Breast epithelium (tissue), 4 donors: ENCODE data around the gene EMC10. TPM values are rescaled to one million over a fixed set of nuclear protein-coding genes. Genes with fewer than 3 reads are reported as not detected.

Experiments used
- DNase-seq, 2 donors: peaks; one replicate each; pipeline ENCODE4 v3.0.0-alpha.2; 2019; ENCODE audit warnings: low spot score in 2 of 2
- H3K27ac ChIP-seq, 2 donors: fragments of 200-600 bp; sonication (generic) in 1 of 2; one replicate each; pipeline ENCODE4 v1.5.1; 2016 to 2019; ENCODE audit warnings: mild to moderate bottlenecking in 1 of 2
- H3K27me3 ChIP-seq, 2 donors: fragments of 200-600 bp; sonication (generic) in 1 of 2; one replicate each; pipeline versions ENCODE4 v1.5.1 to v1.6.0; 2017 to 2019; ENCODE audit warnings: control low read depth in 1 of 2, mild to moderate bottlenecking in 1 of 2
- H3K36me3 ChIP-seq: fragments of 200-600 bp; one replicate; pipeline ENCODE4 v1.5.1; 2019
- H3K4me1 ChIP-seq, 2 donors: fragments of 200-600 bp; sonication (generic); one replicate each; pipeline ENCODE4 v1.5.1; 2016 to 2019; ENCODE audit warnings: control low read depth in 1 of 2
- H3K4me3 ChIP-seq, 3 donors: fragments of 200-600 bp; sonication (generic); 1 replicate in 2 of 3; 2 replicates in 1 of 3; pipeline ENCODE4 v1.5.1; 2016 to 2019; ENCODE audit warnings: mild to moderate bottlenecking in 3 of 3, moderate library complexity in 2 of 3
- H3K9me3 ChIP-seq, 2 donors: fragments of 200-600 bp; sonication (generic) in 1 of 2; one replicate each; pipeline ENCODE4 v1.5.1; 2016 to 2019; ENCODE audit warnings: control low read depth in 1 of 2
- CTCF ChIP-seq, 3 donors: fragments of 450-650 bp; IDR thresholded peaks; one replicate each; pipeline ENCODE4 v1.5.1; 2016 to 2017; ENCODE audit warnings: antibody characterized with exemption in 3 of 3, mild to moderate bottlenecking in 3 of 3, moderate library complexity in 3 of 3
- POLR2A ChIP-seq: fragments of 450-650 bp; IDR thresholded peaks from one replicate; pipeline ENCODE4 v1.6.1; 2016; ENCODE audit warnings: antibody characterized with exemption, mild to moderate bottlenecking, moderate library complexity
- POLR2AphosphoS5 ChIP-seq, 3 donors: sonication (generic); formaldehyde crosslinking; IDR thresholded peaks; one replicate each; pipeline ENCODE4 v1.6.1; 2017; ENCODE audit warnings: antibody characterized with exemption in 3 of 3
- intact Hi-C: fragments of 100-400 bp; cut with DNase I; formaldehyde crosslinking; loops from one replicate; pipeline ENCODE4 v1.15.1; 2023; ENCODE audit warnings: low total_unique reads
- total RNA-seq, 3 donors: library from RNA; depleted of rRNA; stranded (reverse); fragments of >200 nt; gene quantifications; one replicate each; pipeline ENCODE4 v1.1.0, GENCODE V29; 2016

The EMC10 gene
- total RNA-seq, 3 donors from 2014 or later: 38.0 to 78.2 (median 64.6) TPM

- no peaks in the 10 kb centered on the region for H3K4me1 ChIP-seq
- intact Hi-C loops: loop anchor here (10.0 kb wide), 1 partner anchor 104 kb away; no protein-coding TSS in a partner anchor
- no peak overlapping the region for H3K4me3 ChIP-seq
- H3K27me3 ChIP-seq: peaks cover 3 to 38% of the 10 kb centered on the region in 2 donors
- TF ChIP-seq POLR2A (no peak), CTCF (IDR thresholded peaks at IDR 0.05) (no peak), POLR2AphosphoS5 (IDR thresholded peaks at IDR 0.05) (no peak)
- no peak overlapping the region for H3K27ac ChIP-seq
- no peaks in the 10 kb centered on the region for H3K36me3 ChIP-seq
- H3K9me3 ChIP-seq: no peaks in the 10 kb centered on the region
- DNase-seq: no peak
Measured at GRCh38 chr19:50459067-50459456, 17.2 kb upstream of the EMC10 start.

- Histone ChIP-seq H3K27ac (no peak overlapping the region), H3K27me3 (peaks cover 3 to 38% of the 10 kb centered on the region in 2 donors), H3K4me1 (no peaks in the 10 kb centered on the region), H3K4me3 (no peak overlapping the region), H3K36me3 (no peaks in the 10 kb centered on the region), H3K9me3 (no peaks in the 10 kb centered on the region)
- no peak for TF ChIP-seq CTCF (IDR thresholded peaks at IDR 0.05)
- no peak for TF ChIP-seq POLR2AphosphoS5 (IDR thresholded peaks at IDR 0.05)
- TF ChIP-seq POLR2A: no peak
- no peak for DNase-seq
- intact Hi-C loops: loop anchor here (10.0 kb wide), 1 partner anchor 105 kb away; no protein-coding TSS in a partner anchor
Measured at GRCh38 chr19:50459638-50460037, 16.7 kb upstream of the EMC10 start.

GRCh38 chr19:50460161-50460765 lies 16.0 kb upstream of the EMC10 start:
- DNase-seq: no peak
- intact Hi-C loops: no loop called here
- peaks cover 3 to 41% of the 10 kb centered on the region in 2 donors for H3K27me3 ChIP-seq
- TF ChIP-seq CTCF (IDR thresholded peaks at IDR 0.05): no peak
- no peak for TF ChIP-seq POLR2AphosphoS5 (IDR thresholded peaks at IDR 0.05)
- TF ChIP-seq POLR2A: no peak
- H3K4me1 ChIP-seq: no peaks in the 10 kb centered on the region
- no peak overlapping the region for H3K27ac ChIP-seq
- H3K9me3 ChIP-seq: no peaks in the 10 kb centered on the region
- no peaks in the 10 kb centered on the region for H3K36me3 ChIP-seq
- H3K4me3 ChIP-seq: no peak overlapping the region

GRCh38 chr19:50461066-50461875 lies 15.0 kb upstream of the EMC10 start:
- TF ChIP-seq POLR2A (no peak), CTCF (IDR thresholded peaks at IDR 0.05) (peak; percentile 75 to 83 (median 82))
- Histone ChIP-seq H3K9me3 (no peaks in the 10 kb centered on the region), H3K4me3 (no peak overlapping the region), H3K27me3 (peaks cover 3 to 42% of the 10 kb centered on the region in 2 donors), H3K27ac (no peak overlapping the region), H3K36me3 (no peaks in the 10 kb centered on the region), H3K4me1 (no peaks in the 10 kb centered on the region)
- DNase-seq: peak; percentile 40 to 65
- intact Hi-C loops: no loop called here

GRCh38 chr19:50462970-50463369 lies 13.3 kb upstream of the EMC10 start:
- no peaks in the 10 kb centered on the region for H3K36me3 ChIP-seq
- no peak for DNase-seq
- TF ChIP-seq POLR2A: no peak
- no peak for TF ChIP-seq CTCF (IDR thresholded peaks at IDR 0.05)
- no peak for TF ChIP-seq POLR2AphosphoS5 (IDR thresholded peaks at IDR 0.05)
- peaks cover 0 to 28% of the 10 kb centered on the region in 2 donors for H3K27me3 ChIP-seq
- no peaks in the 10 kb centered on the region for H3K4me1 ChIP-seq
- H3K4me3 ChIP-seq: no peak overlapping the region
- intact Hi-C loops: no loop called here
- H3K9me3 ChIP-seq: no peaks in the 10 kb centered on the region
- no peak overlapping the region for H3K27ac ChIP-seq
